T-helper 22 cell (primary cell): ENCODE measurements around the gene FAM180A.
"Not testable (repeated sequence)": the region's sequence is repeated elsewhere in the genome, so short reads cannot be mapped to it uniquely, and the experiment has no call there.

ENCODE experiments used
- DNase-seq: peaks from one replicate; pipeline ENCODE4 v3.0.0-alpha.2; 2020; ENCODE audit warnings: low read depth

FAM180A gene

GRCh38 chr7:135748770-135749169 is at the start of gene FAM180A:
Gene FAM180A, minus strand, starts transcription at chr7:135748813. Its CDS starts 233 bp downstream, at chr7:135748580.
- DNase-seq, result no peak

- no peak for DNase-seq
Observed at GRCh38 chr7:135798095-135798494, 49.5 kb upstream of the FAM180A start.

DNA sequence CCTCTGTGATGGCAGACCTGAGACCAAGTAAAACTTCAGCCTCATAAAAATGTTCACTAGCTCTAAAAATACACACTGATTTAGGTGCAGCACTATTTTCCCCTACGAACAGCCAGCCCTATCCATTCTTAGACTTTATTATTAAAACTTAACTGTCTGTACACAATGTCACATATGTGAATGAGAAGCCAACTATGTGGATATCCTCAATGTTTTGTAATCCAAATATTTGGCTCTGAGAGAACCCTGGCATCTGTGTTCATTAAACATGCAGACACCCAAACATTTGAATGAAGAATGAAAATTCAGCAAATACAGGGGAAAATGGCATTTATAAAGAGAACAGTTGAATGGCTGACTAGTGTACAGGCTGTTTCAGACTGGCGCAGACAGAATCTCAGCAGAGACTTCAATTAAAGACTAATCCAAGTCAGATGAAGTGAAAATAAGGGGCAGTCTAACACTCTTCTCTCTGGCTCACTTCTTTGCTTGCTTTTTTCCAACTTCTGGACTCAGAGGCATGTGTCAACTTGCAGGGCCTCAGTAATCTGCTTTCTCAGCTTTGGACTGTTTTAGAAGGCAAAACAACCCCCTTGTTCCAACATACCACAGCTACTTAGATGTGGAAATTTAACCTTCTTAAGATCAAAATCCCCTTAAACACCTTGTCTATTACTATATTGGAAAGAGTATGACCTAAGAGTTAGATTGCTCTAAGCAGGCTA is 47.4 kb upstream of the FAM180A start:
- DNase-seq, result no peak

DNA sequence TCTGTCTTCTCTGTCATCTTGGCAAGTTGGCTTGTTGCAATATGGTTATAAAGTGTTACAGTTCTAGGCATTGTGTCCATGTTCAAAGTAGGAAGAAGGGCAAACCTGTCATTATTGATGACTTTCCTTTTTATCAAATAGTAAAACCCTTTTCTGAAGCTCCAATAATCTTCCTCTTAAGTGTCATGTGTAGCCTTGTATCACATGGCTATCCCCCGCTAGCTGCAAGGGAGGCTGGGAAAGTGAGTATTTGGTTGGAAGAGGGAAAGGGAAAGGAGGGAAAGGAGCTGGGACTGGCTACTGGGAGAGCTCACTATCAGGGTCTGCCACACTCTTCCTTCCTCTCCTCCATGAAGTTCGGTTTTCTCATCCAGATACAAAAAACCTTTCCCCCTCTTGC is 45.2 kb upstream of the FAM180A start:
- DNase-seq, result no peak

DNA sequence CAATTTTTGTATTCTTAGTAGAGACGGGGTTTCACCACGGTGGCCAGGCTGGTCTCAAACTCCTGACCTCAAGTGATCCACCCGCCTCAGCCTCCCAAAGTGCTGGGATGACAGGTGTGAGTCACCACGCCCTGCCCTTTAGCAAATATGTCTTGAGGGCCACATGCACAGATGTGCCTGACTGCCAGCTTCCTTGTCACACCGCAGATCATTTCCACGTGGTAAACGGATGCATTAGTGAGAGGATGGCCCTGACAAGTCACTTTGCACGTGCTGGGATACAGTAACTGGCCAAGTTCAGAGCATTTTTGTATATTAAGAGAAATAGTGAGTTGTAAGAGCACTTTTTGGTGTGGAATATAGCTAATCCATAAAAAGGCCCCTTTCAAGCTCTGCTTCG is 44.3 kb upstream of the FAM180A start:
- no peak for DNase-seq

GRCh38 chr7:135792363-135792668 is 43.7 kb upstream of the FAM180A start:
- no peak for DNase-seq

DNA sequence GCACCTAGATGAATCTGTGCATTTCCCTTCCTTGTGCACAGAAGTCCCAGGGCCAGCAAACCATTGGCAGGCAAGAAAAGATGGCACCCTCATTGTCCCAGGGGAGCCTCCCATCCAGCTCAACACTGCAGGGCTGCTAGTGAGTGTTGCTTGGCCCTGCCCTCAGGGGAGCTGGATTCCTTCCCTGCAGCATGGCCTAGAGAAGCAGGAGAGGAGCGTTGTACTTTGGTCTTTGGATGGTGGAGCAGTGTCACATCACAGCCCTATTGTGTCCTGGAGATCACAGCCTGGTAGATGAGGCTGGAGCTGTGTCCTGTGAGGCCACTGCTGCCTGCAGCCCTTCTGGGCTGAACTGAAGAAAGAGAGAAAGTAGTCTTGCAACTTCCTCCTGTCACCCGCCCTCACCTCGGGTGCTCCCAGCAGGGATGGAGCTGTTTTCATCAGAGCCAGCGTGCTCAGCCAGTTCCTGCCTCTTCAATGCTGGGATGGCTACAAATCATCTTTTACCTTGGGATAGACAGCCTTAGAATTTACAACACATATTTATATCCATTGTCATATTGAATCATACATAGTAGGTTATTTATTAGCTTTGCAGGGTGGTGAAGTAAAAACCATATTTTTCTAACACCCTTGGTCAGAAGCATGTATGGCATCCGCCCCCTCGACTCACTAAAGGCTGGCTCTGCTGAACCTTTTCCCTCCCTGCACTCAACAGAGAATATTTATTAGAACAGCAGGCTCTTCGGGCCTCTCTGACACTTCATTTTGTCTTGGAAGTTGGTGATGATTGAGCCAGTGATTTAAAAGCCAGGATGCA is 43.1 kb upstream of the FAM180A start:
- no peak for DNase-seq

DNA sequence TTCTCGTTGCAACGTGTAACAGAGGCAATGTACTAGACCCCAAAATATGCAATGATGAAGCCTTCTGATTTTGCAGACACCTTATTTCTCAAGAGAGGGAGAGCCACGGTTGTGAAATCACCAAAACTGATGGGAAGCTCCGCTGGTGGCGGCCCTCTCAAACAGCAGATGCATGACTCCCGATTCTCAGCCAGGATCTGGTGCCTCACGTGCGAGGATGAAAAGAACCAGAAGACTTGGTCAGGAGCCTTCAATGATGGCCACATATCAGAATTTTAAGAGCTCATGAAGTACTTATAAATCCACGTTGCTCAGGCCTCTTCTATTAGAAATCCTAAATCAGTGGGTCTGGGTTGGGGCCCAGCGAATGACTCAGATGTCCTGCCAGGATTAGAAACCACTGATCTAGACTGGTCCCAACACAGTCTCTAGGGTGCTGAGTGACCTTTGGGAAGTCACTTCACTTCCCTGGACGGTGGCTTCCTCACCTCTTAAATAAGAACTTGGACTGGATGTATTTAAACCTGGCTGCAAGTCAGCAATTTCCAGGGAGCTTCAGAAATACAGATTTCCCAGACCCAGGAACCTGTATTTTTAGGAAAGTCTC is 41.9 kb upstream of the FAM180A start:
- DNase-seq, result no peak

GRCh38 chr7:135789956-135790355 is 41.3 kb upstream of the FAM180A start:
- DNase-seq, result no peak

DNA sequence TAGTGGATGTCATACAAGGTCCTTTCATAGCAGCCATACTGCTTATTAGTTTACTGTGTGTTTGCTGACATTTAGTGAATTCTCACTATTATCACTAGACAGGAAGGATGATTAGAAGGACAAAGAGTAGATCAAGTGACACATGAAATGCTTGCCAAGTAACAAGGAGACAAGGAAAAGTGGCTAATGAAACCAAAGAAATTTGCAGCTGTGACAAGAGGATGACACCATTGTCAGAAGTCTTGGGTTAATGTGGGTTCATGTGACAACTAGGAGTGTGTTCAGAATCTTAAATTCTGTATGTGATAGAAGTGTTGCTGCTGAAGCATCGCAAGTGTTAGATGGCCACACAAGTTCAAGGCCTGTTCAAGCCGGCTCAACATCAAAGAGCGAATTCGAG is 40.8 kb upstream of the FAM180A start:
- no peak for DNase-seq

- DNase-seq, result no peak
Observed at GRCh38 chr7:135786911-135787310, 38.3 kb upstream of the FAM180A start.

- DNase-seq, result no peak
Observed at GRCh38 chr7:135785065-135785464, 36.5 kb upstream of the FAM180A start.

- no peak for DNase-seq
Observed at GRCh38 chr7:135784013-135784412, 35.4 kb upstream of the FAM180A start.

DNA sequence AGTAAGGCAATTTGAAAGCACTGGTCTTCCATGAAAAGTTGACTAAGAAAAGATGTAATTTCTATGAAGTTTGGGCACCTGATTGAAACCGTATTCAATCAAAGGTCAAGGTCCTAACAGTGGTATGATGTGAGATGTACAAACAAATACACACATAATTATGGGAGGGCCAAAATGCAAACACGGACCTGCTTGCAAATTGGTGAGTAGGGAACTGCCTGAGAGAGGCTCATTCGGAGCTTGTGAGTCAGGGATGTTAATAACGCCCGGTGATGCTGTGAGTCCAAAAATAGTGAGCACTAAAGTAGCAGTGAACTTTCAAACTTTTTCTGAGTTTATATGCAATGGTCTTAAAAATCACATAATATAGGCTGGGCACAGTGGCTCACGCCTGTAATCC is 34.2 kb upstream of the FAM180A start:
- DNase-seq, result no peak

GRCh38 chr7:135782377-135782776 is 33.8 kb upstream of the FAM180A start:
- no peak for DNase-seq

DNA sequence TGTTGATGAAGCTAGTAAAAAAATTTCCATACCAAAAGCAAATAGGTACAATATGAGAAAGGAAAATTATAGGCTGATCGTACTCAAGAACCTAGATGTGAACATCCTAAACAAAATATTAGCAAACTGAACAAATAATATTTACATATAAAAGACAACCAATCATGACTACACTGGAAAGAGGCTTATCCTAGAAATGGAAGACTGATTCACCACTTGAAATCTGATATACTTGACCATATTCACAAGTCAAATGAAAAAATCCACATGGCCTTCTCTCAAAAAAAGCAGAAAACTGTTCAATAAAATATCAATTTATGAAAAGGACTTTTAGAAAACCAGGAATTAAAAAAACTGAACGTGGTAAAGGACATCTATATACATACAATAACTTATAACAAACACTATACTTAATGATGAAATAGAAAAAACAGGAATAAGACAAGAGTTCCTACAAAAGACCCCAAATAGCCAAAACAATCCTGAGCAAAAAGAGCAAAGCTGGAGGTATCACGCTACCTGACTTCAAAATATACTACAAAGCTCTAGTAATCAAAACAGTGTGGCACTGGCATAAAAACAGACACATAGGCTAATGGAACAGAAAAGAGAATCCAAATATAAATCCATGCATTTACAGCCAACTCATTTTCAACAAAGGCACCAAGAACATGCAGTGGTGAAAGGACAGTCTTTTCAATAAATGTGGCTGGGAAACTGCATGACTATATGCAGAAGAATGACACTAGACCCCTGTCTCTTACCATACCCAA is 29.2 kb upstream of the FAM180A start:
- no peak for DNase-seq

GRCh38 chr7:135775915-135776314 is 27.3 kb upstream of the FAM180A start:
- DNase-seq, result not testable (repeated sequence)

DNA sequence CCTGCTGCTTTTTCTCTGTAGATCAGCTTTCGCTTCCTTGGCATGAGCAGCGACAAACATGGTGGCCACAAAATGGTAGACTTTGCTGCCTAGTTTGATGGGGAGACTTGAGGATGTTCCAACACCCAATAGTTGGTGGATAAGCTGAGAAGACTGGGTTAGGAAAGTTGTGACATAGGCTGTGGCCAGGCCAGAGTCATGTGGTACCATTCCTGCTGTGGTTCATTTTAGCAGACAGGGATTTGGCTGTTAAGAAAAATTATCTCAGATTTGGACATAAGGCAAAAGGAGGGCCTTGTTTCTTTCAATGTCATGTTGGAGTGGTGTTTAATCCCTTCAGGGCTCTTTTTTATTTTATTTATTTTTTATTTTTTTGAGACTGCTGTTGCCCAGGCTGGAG is 26.6 kb upstream of the FAM180A start:
- no peak for DNase-seq

- DNase-seq, result no peak
Observed at GRCh38 chr7:135774284-135774683, 25.7 kb upstream of the FAM180A start.

DNA sequence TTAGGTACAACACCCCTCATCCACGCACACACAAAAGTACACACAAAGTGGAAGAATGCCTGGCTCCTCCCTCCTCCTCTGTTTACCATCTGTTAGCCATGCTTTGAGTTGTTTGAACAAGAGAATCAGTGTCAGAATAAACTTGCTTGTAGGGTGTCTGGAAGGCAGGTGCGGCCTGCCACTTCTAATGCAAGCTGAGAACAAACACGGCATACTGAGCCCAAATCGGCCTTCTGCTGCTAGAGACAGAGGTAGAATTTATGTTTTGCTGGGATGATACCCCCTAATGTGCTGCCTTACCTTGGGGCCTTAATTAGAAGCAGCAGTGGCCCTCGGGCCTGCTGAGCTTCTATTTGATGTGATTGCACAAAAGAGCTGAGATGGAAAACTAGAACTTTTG is 24.9 kb upstream of the FAM180A start:
- DNase-seq, result no peak

GRCh38 chr7:135772639-135773222 is 24.1 kb upstream of the FAM180A start:
- no peak for DNase-seq

DNA sequence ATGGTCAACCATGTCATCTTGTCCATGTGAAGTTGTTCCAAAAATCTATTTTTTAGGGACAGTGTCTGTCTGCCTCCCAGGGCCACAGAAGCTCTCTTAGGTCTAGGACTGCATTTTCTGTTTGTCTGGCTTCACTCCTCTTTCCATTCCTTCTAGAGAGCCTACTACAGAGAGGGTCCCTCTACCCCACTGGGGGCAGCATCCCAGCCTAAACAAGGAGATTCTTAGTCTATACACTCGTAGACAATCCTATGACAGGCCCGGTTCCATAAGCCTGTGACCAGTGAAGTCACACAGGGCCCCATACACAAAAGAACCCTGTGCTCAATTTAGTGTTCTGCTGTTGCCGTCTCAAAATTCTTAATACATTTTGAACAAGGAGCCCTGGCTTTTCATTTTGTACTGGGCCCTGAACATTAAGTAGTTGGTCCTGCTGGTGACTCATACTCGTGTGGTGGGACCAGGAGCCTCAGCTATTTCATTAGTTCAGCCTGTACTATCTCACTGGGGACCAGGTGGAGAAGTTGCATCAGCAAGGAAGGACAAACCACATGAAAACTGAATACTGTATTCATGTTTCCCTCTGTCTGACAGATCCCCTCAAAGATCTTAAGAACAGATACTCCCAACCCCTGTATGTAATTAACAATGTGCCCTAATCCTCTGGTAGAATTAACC is 23.5 kb upstream of the FAM180A start:
- DNase-seq, result no peak
